ENCODE data around the gene NSG1. TPM values are rescaled to one million over a fixed set of nuclear protein-coding genes. Genes with fewer than 3 reads are reported as not detected.

NSG1 gene
- total and polyA plus RNA-seq, 9 of the 15 experiments (the other 6 are each of a cell fraction or from before 2014, with no cell fraction given): not detected

DNA sequence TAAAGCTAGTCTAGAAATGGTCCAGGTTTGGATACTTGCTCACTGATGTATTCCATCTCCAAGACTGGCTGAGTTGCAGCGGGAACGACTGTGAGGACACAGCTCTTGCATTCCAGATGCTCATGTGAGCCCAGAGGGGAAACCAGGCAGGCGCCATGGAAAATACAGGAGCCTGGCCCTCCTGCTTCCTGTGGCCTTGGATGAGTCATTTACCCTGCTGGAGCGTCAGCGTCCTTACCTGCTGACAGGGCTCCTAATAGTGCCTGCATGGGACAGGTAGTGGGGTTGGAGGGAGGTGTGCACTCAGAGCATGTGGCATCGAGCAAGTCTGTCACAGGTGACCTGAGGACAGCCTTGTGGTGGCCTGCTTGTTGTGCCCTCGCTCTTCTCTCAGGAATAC, 69.4 kb downstream of the NSG1 start:
- Histone ChIP-seq H2AFZ (ENCODE audit: low read depth, low read length) (no peak overlapping the region), H4K20me1 (replicated peaks; ENCODE audit: control insufficient read depth, insufficient read depth, low read length) (no peaks in the 10 kb centered on the region), H3K4me3 (no peak overlapping the region), H3K4me2 (ENCODE audit: insufficient read depth, low read length) (no peak overlapping the region), H3K36me3 (ENCODE audit: control insufficient read depth, insufficient read depth, low read length) (peaks cover 35% of the 10 kb centered on the region), H3K9me1 (ENCODE audit: control insufficient read depth, insufficient read depth, low read length) (no peaks in the 10 kb centered on the region), H3K27me3 (ENCODE audit: control insufficient read depth in 2 of 2, insufficient read depth in 2 of 2, low read length in 2 of 2) (no peaks in the 10 kb centered on the region), H3K9me3 (replicated peaks; ENCODE audit: control insufficient read depth, insufficient read depth, low read depth, low read length) (no peaks in the 10 kb centered on the region), H3K27ac (ENCODE audit: extremely low read depth, low read depth, low read length) (no peak overlapping the region), H3K79me2 (ENCODE audit: control insufficient read depth, insufficient read depth, low read length) (no peaks in the 10 kb centered on the region), H3K9ac (ENCODE audit: insufficient read depth in 1 of 2, low read depth in 2 of 2, low read length in 2 of 2) (no peak overlapping the region), H3K4me1 (replicated peaks in 1 of 2; ENCODE audit: control insufficient read depth in 2 of 2, insufficient read depth in 2 of 2, low read length in 2 of 2) (no peaks in the 10 kb centered on the region)
- DNase-seq (ENCODE audit: extremely low read depth in 1 of 4, low spot score in 3 of 4): no peak
- CTCF ChIA-PET (ENCODE audit: low intra/inter-chr PET ratio): no interaction called here
- no TSS peak for BruUV-seq (replicated peaks)
- in situ Hi-C loops (cut with MboI): no loop called here
- POLR2A ChIA-PET: no interaction called here
- no peak for ATAC-seq
- intact Hi-C loops (cut with micrococcal nuclease): no loop called here
- FAIRE-seq: no peak
- WGBS (ENCODE audit: insufficient coverage, low coverage, missing lambda C conversion rate): 95% methylated on average over 7 of the region's 7 CpGs
- TF ChIP-seq, protein P1, sequence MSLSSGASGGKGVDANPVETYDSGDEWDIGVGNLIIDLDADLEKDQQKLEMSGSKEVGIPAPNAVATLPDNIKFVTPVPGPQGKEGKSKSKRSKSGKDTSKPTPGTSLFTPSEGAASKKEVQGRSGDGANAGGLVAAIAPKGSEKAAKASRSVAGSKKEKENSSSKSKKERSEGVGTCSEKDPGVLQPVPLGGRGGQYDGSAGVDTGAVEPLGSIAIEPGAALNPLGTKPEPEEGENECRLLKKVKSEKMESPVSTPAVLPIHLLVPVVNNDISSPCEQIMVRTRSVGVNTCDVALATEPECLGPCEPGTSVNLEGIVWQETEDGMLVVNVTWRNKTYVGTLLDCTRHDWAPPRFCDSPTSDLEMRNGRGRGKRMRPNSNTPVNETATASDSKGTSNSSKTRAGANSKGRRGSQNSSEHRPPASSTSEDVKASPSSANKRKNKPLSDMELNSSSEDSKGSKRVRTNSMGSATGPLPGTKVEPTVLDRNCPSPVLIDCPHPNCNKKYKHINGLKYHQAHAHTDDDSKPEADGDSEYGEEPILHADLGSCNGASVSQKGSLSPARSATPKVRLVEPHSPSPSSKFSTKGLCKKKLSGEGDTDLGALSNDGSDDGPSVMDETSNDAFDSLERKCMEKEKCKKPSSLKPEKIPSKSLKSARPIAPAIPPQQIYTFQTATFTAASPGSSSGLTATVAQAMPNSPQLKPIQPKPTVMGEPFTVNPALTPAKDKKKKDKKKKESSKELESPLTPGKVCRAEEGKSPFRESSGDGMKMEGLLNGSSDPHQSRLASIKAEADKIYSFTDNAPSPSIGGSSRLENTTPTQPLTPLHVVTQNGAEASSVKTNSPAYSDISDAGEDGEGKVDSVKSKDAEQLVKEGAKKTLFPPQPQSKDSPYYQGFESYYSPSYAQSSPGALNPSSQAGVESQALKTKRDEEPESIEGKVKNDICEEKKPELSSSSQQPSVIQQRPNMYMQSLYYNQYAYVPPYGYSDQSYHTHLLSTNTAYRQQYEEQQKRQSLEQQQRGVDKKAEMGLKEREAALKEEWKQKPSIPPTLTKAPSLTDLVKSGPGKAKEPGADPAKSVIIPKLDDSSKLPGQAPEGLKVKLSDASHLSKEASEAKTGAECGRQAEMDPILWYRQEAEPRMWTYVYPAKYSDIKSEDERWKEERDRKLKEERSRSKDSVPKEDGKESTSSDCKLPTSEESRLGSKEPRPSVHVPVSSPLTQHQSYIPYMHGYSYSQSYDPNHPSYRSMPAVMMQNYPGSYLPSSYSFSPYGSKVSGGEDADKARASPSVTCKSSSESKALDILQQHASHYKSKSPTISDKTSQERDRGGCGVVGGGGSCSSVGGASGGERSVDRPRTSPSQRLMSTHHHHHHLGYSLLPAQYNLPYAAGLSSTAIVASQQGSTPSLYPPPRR (CRISPR knock-in tag; IDR thresholded peaks at IDR 0.05; ENCODE audit: borderline replicate concordance): no peak
- no peak for TF ChIP-seq NFIC (IDR thresholded peaks at IDR 0.05)
- TF ChIP-seq NCOA4 (IDR thresholded peaks at IDR 0.05; ENCODE audit: partially characterized antibody): no peak
- TF ChIP-seq, protein P2, sequence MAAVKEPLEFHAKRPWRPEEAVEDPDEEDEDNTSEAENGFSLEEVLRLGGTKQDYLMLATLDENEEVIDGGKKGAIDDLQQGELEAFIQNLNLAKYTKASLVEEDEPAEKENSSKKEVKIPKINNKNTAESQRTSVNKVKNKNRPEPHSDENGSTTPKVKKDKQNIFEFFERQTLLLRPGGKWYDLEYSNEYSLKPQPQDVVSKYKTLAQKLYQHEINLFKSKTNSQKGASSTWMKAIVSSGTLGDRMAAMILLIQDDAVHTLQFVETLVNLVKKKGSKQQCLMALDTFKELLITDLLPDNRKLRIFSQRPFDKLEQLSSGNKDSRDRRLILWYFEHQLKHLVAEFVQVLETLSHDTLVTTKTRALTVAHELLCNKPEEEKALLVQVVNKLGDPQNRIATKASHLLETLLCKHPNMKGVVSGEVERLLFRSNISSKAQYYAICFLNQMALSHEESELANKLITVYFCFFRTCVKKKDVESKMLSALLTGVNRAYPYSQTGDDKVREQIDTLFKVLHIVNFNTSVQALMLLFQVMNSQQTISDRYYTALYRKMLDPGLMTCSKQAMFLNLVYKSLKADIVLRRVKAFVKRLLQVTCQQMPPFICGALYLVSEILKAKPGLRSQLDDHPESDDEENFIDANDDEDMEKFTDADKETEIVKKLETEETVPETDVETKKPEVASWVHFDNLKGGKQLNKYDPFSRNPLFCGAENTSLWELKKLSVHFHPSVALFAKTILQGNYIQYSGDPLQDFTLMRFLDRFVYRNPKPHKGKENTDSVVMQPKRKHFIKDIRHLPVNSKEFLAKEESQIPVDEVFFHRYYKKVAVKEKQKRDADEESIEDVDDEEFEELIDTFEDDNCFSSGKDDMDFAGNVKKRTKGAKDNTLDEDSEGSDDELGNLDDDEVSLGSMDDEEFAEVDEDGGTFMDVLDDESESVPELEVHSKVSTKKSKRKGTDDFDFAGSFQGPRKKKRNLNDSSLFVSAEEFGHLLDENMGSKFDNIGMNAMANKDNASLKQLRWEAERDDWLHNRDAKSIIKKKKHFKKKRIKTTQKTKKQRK (IDR thresholded peaks at IDR 0.05; ENCODE audit: borderline replicate concordance, low read depth, low read length): no peak
- TF ChIP-seq OTX1 (CRISPR knock-in tag; IDR thresholded peaks at IDR 0.05): no peak
- TF ChIP-seq ZBTB17 (CRISPR knock-in tag; IDR thresholded peaks at IDR 0.05): no peak
- TF ChIP-seq RNF2 (IDR thresholded peaks at IDR 0.05): no peak
- TF ChIP-seq, protein P3, sequence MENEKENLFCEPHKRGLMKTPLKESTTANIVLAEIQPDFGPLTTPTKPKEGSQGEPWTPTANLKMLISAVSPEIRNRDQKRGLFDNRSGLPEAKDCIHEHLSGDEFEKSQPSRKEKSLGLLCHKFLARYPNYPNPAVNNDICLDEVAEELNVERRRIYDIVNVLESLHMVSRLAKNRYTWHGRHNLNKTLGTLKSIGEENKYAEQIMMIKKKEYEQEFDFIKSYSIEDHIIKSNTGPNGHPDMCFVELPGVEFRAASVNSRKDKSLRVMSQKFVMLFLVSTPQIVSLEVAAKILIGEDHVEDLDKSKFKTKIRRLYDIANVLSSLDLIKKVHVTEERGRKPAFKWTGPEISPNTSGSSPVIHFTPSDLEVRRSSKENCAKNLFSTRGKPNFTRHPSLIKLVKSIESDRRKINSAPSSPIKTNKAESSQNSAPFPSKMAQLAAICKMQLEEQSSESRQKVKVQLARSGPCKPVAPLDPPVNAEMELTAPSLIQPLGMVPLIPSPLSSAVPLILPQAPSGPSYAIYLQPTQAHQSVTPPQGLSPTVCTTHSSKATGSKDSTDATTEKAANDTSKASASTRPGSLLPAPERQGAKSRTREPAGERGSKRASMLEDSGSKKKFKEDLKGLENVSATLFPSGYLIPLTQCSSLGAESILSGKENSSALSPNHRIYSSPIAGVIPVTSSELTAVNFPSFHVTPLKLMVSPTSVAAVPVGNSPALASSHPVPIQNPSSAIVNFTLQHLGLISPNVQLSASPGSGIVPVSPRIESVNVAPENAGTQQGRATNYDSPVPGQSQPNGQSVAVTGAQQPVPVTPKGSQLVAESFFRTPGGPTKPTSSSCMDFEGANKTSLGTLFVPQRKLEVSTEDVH (IDR thresholded peaks at IDR 0.05; ENCODE audit: low read depth, partially characterized antibody): no peak
- no peak for TF ChIP-seq HDAC8 (tag; IDR thresholded peaks at IDR 0.05)
- TF ChIP-seq C11orf30 (IDR thresholded peaks at IDR 0.05; ENCODE audit: low read depth): no peak
